Sigmoid colon (tissue), 3 donors: ENCODE results near the gene DCTN5.

Experiments
- POLR2A ChIP-seq, 2 donors: fragments of 450-650 bp; IDR thresholded peaks; one replicate each; pipeline ENCODE4 v1.6.1; 2016; ENCODE audit warnings: antibody characterized with exemption in 2 of 2, mild to moderate bottlenecking in 2 of 2, moderate library complexity in 2 of 2
- TF ChIP-seq, protein P1 (sequence below), 4 experiments: fragments of 450-650 bp in 3 of 4; fragments of 200-600 bp in 1 of 4; IDR thresholded peaks; one replicate each; pipeline ENCODE4 v1.5.1; 2016 to 2019; ENCODE audit warnings: antibody characterized with exemption in 4 of 4, mild to moderate bottlenecking in 3 of 4, moderate library complexity in 2 of 4

DNA sequence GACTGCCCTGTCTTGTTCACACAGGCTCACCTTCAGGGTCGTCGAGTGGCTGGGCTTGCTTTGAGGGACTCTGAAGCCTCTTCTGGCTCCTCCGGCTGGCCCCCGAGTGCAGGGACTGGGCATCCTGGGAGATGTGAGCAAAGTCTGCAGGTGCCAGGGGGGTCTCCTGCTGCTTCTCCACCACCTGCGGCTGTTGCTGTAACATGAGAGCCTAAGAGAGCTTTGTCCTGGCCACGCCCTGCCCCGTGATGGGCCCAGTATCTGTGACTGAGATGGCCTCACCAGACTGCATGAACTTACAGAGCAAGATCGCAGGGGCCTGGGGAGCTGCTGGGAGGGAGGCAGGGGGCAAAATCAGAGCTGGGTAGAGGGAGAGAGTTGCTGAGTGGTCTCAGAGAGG lies 59.2 kb downstream of the DCTN5 start:
- TF ChIP-seq, protein P1, sequence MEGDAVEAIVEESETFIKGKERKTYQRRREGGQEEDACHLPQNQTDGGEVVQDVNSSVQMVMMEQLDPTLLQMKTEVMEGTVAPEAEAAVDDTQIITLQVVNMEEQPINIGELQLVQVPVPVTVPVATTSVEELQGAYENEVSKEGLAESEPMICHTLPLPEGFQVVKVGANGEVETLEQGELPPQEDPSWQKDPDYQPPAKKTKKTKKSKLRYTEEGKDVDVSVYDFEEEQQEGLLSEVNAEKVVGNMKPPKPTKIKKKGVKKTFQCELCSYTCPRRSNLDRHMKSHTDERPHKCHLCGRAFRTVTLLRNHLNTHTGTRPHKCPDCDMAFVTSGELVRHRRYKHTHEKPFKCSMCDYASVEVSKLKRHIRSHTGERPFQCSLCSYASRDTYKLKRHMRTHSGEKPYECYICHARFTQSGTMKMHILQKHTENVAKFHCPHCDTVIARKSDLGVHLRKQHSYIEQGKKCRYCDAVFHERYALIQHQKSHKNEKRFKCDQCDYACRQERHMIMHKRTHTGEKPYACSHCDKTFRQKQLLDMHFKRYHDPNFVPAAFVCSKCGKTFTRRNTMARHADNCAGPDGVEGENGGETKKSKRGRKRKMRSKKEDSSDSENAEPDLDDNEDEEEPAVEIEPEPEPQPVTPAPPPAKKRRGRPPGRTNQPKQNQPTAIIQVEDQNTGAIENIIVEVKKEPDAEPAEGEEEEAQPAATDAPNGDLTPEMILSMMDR (IDR thresholded peaks at IDR 0.05) = no peak
- TF ChIP-seq POLR2A (IDR thresholded peaks at IDR 0.05) = no peak
